GM18498 (cell line): ENCODE measurements around the gene SRPRB.

Source experiments
- ATAC-seq: cut with Tn5 transposase; IDR thresholded peaks from one replicate; pipeline ENCODE4 v1.9.1; 2021; ENCODE audit warnings: mild to moderate bottlenecking, moderate library complexity; ENCODE audit not compliant: unreplicated experiment

The SRPRB gene

DNA sequence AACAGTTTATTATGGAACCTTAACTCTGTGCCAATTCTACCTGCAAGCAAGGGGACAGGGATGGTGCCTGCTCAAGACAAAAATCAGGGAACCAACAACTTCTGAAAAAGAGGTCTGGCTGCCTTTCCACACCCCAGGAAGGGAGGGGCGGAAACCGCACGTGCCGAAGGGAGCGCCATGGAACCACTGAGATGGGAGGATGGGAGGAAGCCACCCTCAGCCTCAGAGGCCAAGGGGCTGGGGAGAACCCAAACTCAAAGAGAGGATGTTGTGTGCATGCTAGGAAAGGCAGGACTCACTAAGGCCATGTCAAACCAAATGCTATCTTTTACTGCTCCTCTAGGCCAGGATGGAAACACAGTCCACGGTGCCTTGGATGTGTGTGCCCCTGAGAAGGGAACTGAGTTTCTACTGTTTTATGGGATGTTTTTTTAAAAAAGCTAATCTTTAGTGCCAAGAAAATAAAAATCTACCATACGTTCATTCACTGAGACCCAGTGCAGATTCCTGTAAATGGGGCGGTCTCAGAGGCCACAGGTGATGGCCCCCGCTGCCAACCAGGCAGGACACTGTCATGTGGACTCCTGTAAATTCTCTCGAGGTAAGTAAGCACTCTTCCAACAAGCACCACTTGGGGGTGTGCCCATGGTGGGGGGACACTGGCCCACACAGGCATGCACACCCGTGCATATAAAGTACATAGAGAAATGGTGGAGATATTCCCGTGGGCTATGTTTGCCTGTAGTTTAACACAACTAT, 20.5 kb downstream of the SRPRB start:
- ATAC-seq: no peak

DNA sequence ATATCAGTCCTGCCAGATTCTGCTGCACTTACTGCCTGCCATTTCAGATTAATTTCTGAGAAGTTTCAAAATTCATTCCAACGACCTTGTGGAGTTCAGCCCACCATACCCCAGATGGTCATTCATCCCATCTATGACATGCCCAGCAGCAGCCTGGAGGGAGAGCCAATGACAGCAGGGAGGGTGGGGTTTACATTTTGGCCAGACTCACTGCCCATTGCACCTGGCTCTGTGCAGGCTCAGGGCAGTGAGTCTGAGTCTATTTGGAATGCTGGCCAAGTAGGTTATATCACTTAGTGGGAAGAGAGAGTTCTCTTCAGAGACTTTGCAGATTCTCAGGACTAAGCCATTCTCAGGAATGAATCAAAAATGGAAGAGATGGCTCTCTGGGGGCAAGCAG, 21.5 kb downstream of the SRPRB start:
- no peak for ATAC-seq

DNA sequence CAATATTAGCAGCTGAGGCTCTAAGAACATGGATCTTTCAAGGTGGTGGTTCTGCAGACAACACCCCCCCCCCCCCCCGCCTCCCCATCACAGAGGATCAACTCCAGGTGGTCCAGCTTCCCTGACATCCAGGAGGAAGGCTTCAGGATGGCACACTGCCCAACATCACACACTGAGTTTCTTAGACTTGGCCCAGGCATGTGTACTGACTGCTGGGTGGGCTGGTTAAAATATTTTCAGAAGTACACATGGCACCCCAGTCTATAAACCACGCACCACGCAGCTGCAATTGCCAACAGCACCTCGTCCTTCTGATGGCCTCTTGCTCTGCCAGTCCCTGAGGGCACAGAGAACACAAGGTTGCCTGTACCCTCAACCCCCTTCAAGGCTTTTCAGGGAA, 22.1 kb downstream of the SRPRB start:
- no peak for ATAC-seq

DNA sequence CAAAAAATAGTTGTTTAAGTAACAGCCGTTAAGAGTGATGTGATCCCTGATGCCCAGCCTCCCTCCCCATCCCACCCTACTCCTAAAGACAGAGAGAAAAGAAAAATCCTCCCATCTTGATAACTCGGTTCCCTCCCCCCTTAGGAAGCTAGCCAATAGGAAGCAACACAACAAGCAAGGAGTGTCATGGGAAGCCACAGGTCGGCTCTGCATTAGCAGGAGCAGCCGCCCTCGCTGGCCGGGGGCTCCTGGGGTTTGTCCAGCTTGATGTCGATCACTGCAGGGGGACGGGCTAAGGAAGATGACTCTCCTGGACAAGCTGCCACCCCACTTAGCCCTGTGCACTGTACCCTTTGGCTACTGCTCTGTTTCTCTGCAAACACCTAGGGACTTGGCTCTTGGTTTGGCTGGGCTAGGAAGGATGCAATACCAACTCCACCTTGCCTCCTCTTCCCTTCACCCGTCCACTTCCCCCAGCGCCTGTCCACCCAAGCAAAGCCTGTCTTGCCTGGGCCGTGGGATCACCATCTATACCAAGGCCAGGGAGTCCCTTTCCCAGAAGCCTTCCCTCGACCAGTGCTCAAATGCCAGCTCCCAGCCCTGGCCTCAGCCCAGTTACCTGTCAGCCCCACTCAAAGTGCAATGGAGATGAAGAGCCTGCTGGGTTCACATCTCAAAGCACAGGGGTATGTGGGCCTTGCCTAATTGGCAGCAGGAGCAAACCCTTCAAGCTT, 23.1 kb downstream of the SRPRB start:
- ATAC-seq: no peak

DNA sequence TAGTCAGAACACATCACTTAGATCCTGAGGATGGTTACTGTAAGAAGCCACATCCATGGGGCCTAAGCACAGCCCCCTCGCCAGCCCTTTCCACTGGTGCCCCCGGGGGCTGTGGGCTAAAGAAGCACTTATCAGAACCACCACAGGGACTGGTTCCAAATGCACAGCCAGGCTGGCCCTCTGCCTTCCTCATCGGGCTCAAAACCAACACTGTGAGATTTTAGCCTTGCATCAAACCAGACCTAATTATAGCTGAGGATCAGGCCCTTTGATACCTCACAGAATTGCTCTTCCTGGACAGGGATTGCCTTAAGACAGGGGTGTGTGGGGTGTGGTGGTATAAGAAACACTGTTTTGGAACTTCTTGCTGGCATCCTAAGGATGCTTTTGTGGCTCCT, 23.7 kb downstream of the SRPRB start:
- ATAC-seq: no peak

DNA sequence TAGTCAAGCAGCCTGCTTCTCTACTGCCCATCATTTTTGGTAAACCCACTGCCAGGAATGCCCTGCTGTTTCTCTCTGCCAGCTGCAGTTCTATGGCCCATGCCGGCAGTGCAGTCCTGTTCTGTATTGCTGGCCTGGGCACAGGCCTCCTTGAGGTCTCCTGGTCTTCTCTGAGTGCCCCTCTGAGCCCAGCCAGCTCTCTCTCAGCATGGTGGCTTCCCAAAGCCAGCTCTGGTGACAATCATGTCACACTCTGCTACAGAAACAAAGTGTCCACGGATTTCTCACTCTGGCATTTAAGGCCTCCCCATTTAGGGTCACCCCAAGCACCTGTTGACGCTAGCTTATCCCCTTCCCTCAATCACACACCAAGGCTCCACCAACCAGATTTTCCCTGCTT, 24.5 kb downstream of the SRPRB start:
- ATAC-seq: no peak

DNA sequence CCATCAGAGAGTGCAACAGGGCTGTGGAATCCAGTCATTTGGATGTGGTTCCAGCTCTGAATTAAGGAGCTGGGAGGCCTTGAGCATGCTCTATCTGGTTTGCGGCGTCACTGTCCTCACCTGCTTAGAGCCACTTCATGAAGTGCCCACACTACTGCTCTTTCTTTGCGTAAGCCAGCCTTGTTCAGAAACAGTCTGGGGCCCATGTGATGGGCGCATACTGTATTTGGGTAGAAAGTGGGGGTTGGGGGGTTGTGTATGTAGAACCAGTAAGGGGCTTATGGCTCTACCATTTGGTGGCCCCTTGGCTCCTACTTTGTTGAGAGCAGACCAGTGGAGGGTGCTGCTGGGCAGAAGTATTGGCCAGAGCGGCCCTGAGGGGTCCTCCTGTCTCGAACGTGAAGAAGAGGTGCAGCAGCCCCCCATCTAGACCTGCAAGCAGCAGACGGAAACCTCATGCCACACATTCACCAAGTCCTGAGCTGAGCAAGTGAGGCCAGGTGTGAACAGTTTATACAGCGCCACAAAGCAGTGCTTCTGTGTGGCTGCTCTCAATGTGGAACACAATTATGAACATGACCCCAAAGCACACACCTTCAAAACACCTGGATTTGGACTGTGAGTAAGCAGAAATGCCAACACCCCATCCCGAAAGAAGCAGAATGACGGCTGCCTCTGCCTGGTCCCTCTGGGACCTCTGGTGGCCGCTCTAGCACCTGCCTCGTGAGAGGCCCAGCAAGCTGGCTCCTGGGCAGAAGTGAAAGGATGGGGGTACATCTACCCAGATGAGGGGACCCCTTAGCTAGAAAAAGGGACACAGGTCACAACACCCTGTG, 26.6 kb downstream of the SRPRB start:
- no peak for ATAC-seq

DNA sequence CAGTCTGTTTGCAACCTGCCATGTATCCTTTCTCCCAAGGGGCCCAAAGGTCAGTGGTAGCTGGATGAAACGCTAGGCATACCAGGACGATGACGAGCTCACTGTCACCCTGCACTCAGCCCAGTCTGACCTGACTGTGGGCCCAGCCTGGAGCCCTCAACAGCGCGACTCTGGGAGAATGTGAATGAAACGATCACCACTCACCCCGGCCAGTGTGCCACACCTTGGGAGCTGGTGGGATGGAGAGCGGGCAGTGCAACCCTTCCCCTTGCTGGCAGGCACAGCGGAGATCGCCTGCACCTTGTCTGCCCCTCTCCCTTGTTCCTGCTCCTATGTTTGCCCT, 27.2 kb downstream of the SRPRB start:
- ATAC-seq: no peak

DNA sequence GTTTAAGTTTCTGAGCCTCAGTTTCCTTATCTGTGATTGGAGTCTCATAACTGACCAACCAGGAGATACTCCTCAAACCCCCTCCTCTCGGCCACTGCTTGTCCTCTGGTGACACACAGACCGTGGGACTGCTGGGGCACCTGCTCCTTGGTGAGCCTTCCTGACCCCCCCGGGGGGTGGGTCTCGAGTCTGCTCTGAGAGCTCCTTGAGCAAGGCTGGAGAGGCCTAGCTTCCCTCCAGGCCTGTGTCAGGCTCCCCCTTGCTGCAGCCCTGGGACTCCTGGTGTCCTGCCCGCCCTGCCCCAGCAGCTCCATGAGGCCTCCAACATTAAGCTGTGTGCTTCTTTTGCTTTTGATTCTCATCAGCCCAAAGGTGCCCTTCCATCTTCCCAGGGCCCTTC, 27.7 kb downstream of the SRPRB start:
- ATAC-seq: no peak

DNA sequence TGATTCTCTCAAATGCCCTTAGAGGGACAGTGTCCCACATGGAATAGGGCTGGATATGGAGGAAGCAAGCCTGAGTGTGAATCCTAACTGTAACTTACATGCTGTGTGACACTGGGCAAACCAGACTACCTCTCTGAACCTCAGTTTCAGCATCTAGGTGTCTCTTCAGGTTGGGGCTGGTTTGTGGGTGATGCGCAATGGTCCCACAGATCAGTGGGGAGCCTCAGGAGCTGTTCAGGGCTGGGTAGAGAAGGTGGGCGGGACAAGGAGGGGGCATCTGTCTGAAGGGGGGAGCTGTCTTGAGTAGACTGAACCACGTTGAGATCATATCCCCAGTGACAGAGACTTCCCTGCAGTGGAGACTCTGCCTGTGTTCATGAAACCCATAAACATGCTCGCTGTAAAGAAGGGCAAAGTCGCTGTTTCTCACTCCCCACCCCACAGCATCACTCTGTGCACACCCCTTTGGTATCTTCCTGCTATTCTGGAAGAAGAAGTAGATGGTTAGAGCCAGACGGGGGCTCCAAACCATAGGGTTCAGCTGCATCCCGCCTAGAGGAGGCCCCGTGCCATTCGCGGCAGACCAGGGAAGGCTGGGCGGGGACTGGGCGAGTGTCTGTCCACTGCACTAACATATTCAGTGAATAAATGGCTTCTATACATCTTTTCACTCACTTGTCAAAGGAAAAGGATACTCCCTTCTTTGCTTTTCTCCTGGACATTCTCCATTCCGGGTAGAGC, 28.4 kb downstream of the SRPRB start:
- no peak for ATAC-seq

DNA sequence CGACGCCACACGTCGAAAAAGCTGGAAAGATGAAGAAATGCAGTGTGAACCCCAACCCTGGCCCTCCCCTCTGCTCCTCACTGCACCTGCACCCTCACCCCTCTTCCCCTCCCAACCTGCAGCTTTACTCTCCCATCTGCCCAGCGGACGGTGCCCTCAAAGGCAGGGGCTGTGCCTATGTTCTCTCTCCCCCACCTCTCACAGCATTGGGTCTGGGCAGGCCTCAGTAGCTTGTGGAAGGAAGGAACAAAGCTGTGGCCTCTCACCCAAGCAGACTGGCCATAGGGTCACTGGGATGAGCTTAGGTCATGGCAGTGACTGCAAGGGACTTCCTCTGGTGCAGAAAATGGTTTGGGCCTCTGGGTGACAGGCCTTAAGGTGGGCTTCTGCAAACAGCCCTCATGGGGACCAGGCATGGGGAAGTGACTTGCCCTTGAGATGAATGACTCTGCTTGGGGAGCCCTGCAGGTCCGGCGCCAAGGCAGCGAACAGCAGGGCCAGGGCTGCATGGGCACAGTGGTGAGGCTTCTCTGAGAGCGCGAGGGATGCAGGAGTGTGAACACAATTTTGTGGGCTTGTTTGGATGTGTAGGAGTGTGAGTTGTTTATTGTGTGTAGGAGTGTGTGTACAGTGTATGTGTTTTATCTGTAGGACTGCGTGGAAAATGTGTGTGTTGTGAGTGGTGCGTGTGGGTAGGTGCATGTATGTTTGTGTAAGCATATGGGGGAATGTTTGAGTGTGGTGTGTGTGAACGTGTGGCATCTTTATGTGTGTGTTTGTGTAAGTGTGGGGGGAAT, 29.2 kb downstream of the SRPRB start:
- no peak for ATAC-seq

DNA sequence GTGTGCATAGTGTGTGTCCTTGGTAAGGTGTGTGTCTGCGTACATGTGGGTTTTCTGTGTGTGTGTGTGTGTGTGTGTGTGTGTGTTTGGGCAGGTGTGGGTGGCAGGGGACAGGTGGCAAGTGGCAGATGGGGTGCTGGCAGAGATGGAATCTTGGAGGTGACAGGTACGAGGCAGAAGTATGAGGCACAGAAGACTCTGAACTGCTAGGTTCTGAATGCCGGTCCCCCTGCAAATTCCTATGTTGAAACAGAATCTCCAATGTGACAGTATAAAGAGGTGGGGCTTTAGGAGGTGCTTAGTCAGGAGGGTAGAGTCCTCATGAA, 29.8 kb downstream of the SRPRB start:
- no peak for ATAC-seq

DNA sequence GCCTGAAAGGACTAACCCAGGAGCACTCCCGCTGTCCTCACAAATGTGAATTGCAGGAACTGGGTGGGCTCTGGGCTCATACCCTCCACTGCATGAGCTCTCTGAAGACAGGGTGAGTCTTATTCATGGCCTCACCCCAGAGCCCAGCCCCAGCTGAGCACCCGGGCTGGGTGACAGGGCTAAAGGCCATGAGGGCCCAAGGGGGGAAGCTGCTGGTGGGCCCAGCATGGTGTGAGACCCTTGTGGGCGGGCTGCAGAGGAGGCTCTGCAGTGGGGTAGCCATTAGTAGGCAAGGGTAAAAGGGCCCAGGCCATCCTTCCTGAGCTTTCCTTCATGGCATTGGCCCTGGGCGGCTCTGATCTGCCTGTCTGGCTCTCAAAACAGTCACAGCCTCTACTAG, 30.3 kb downstream of the SRPRB start:
- ATAC-seq: no peak

DNA sequence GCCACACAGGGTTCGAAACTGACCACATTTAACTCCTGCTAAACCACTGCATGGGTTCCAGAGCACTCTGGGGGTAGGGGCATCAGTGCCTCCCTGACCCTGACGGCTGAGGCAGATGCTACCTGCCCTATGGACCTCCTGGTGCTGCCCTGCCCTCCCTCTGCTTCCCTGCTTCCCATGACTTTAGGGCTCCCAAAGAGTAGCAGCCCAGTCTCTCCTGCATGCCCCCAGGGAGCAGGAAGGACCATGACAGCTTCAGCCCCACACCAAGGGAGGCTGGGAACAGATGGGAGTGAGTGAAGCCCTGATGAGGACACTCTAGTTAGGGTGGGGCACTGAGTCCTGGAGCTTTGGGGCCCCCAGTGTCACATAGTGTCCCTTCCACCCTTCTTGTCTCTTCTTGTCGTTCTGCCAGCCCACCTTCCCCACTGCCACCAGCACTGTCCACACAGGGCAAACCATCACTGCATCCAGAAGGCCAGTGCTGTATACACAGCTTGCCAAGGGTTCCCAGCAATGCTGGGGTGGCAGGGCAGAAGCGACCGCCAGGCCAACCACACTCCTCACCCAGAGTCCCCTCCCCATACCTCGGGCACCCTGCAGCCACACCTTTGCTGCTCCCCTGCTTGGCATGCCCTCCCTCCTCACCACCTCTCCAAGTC, 31.0 kb downstream of the SRPRB start:
- no peak for ATAC-seq

DNA sequence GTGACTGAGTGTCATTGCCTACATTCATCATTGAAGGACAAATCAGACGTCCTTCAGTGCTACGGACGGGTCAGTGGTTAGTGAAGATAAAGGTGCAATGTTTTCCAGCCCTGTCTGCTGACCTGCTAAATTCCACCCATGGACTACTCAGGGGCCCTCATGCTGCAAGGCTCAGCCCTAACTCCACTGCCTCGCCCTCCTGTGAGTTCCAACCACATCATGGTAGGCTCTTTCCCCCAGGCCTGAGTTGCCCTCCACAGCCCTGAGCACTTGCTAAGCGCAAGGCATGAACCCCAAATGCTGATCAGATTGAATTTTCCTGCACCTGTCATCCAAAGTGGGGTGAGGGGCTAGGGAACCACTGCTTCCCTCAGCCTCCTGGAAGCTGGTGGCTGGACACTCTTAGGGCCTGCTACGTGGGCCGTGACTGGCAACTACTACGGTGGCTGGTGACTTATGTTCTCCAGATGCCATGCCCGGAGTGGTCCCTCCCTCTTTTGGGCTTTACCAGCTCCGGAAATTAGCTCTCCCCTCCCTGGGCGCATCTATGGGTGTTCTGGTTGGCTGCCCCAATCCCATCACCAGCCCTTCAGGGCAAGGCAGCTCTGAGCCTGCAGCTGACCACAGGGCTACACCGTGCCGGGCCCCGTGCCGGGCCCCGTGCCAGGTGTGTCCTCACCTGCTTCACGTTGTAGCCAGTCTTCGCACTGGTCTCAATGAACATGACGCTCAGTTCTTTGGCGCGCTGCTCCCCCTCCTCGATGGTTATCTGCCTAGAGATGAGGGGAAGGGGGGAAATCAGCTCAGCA, 32.1 kb downstream of the SRPRB start:
- ATAC-seq: no peak

DNA sequence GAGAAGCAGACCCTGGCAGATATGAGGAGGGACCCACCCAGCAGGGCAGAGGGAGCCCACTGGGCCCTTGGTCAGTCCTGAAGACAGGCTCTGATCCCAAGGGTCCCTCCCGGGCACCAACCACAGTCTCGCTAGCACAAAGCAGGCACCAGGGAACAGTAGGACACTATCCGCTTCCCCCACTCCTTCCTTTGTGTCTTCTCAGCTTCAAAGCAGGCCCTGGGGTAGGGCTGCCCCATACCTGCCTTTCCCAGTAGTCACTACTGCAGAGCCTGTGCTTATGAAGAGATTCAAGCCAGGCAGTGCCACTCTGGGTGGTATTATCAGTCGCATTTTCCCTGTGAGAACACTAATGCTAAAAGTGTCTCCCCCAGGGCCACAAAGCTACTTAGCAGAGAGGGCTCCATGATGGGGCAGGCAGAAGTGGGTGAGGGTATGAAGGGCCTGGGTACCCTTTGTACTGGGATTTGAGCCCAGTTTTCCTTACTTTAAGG, 32.7 kb downstream of the SRPRB start:
- no peak for ATAC-seq

DNA sequence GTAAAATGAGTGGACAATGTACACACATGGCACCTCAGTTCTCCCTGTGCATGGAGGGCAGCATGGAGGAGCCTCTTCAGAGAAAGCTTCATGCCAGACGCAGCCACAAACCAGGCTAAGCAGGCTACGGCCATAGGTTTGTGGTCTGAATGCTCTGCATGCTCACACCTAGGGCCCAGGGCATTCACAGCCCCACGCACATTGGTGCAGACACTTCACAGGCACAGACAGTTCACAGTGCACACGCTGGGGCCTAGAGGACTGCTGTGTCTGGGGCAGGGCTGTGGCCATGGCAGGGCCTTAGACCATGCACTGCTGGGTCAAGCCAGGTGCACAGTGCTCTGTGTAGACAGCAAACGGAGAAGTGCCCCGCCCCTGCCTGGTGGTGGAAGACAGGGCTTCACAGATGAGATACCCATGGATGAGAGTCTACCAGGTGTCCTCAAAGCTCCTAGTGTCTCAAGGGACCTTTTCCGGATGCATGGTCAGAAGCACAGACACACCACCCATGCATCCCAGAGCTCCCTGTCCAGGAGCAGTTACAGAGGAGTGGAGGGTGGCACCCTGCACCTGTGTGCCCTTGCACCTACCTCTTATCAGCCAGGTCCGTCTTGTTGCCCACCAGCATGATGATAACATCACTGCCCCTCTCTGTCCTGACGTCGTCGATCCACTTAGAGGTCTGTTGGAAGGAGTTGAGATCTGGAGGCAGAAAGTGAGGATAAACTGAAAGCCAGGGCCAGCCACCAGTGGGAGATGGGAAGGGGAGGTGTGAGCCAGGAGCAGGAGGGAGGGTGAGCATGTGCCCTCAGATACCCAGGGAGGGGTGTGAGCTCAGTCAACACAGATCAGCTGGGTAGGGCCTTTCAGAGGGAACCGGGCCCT, 33.5 kb downstream of the SRPRB start:
- no peak for ATAC-seq
